Measurements from ENCODE around the gene RAB15.

Gene RAB15

GRCh38 chr14:64971943-64972791 is at the start of gene RAB15:
Gene RAB15, minus strand, starts transcription at chr14:64972336. Its CDS starts 260 bp downstream, at chr14:64972076.
- DNase-seq (ENCODE audit: low read depth), result peak; percentile 22

DNA sequence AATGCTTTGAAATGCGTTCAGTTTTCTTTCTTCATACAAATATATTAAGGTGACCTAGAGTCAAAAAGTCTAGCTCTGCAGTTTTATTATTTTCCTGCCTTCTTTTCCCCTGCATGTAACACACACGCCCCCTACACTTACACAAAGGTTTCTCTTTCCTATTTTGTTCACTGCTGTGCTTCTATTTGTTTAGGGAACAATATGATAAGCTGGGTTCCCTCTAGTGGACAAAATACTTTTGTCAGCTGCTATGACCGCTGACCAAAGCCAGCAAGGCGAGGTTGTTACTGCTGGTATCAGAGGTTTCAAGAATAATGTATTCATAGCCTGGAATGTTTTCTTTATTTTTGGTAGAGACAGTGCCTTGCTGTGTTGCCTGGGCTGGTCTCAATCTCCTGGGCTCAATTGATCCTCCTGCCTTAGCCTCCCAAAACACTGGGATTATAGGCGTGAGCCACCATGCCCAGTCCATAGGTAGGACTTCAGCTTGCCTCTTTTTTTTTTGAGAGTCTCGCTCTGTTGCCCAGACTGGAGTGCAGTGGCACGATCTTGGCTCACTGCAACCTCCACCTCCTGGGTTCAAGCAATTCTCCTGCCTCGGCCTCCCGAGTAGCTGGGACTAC is 47.9 kb upstream of the RAB15 start:
- DNase-seq (ENCODE audit: low read depth), result no peak

- DNase-seq (ENCODE audit: low read depth), result no peak
Measured at GRCh38 chr14:65016471-65016870, 44.3 kb upstream of the RAB15 start.

DNA sequence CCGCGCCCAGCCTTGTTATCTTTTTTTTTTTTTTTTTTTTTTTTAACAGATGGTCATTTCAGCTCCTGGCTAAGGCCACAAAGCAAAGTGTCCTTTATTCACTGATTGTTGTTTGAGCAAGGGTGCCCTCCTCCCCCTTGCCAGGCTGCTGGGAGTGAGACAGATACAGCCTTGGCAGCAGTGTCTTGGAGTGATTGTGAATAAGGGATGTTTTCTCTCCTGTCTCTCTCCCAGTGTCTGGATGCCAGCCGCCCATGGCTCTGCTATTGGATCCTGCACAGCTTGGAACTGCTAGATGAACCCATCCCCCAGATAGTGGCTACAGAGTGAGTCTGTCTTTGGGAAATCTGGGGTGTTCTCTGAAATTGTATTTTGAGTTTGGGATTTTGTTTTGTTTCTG is 43.3 kb upstream of the RAB15 start:
- no peak for DNase-seq (ENCODE audit: low read depth)

DNA sequence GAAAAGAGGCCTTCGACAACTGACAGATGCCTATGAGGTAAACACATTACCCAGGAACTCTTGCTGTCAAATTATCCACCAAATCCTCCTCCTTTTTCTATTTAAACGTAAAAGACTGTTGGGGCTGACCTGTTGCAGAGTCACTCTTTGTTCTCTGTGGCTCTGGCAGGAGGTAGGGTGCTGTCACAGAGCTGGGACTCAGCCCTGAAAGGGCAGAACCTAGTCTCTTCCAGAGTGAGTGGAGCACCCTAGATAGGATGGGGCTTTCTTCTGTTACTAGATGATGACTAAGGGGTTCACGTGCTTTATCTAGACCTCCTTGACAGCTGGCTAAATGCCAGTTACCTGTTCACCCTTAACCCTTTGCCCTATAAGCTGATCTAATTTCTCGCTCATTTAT is 40.2 kb upstream of the RAB15 start:
- DNase-seq (ENCODE audit: low read depth), result no peak

- no peak for DNase-seq (ENCODE audit: low read depth)
Measured at GRCh38 chr14:65011538-65011937, 39.4 kb upstream of the RAB15 start.

DNA sequence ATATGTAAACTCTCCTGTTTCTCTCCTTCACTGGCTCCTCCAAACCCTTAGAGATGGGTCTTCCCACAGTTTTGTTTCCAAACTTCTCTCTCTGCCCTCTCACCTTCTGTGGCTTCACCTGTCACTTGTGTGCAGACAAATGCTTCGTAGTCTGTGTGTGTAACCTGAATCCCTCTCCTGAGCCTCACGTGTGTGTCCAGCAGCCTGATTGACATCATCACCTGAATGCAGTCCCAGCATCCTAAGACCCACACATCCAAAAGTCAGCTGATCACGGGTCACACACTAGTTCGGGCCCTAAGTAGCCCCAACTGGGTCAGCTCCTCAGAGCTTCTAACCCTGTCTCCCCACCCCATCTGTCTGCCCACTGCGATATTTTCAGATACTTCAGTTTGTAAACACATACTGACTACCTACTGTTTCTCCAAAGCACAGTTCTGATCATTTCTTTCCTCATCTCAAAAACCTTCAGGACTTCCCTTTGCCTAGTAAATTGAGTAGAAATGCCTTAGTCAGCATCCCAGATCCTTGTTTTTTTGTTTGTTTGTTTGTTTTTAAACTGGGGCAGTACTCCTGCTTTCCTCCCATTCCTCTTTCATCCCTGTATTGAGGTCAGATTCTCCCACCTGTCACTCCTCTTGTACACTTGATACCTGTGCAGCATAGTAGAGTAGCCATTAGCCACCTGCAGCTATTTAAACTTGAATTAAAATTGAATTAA is 38.2 kb upstream of the RAB15 start:
- DNase-seq (ENCODE audit: low read depth), result no peak

- DNase-seq (ENCODE audit: low read depth), result no peak
Measured at GRCh38 chr14:65007202-65007601, 35.1 kb upstream of the RAB15 start.

DNA sequence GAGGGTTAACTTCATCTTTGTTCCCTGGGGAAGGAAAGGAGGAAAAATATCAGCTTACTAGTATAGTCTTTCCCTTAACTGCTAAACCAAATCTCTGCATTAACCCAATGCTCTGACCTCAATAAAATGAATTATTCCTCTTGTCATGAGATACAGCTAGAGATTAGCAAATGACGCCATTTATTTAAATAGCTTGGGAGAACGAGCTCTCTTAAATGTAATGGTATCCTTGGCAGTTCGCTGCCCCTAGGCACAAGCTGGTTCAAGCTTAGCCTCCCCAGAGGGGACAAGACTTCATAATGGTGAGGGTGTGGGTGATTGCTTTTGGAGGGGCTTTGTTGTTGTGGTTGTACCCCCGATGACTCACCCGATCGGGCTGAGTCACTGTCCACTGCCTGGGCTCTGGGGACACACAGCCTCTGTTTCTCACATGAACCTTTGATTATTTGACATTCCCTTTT is 34.2 kb upstream of the RAB15 start:
- no peak for DNase-seq (ENCODE audit: low read depth)

GRCh38 chr14:65003394-65003793 is 31.3 kb upstream of the RAB15 start:
- no peak for DNase-seq (ENCODE audit: low read depth)

GRCh38 chr14:65002586-65003210 is 30.6 kb upstream of the RAB15 start:
- DNase-seq (ENCODE audit: low read depth), result no peak

DNA sequence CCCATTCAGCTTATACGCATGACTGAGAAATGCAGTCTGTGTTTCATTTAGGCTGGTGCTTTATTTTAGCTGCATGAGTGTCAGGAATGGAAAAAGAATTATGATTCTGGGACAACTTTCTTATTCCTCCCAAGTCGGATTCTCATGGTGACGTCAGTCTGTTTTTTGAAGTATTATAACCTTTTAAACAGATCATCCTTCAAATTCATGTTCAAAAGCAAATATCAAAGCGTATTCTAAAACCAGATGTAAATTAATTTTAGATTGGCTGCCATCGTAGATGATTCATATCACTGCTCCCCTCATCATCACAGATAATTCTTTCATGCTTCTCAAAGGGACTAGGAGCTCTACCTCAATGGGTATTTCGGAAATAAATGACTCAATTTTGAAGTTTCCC is 29.6 kb upstream of the RAB15 start:
- no peak for DNase-seq (ENCODE audit: low read depth)

DNA sequence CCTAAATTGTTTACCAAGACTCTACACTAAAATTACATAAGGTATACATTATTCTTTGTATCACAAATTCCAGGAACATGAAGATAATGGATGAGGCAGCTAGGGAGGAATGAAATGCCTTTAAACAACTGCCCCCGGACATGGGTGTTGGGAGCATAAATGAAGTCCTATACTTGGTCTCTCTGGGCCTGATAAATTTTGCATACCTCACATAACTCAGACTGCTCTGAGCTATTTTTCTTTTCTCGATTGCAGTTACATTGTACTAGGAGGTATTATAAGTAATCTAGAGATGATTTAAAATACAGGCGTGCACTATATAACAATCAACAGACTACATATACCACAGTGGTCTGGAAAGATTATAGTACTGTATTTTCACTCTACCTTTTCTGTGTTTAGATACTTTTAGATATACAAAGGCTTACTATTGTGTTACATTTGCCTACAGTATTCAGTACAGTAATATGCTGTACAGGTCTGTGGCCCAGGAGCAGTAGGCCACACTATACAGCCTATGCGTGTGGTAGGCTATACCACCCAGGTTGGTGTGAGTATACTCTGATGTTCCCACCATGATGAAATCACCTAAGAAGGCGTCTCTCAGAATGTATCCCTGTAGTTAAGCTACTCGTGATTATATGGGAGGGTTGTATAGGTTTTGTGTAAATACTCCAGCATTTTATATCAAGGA is 28.9 kb upstream of the RAB15 start:
- DNase-seq (ENCODE audit: low read depth), result no peak

DNA sequence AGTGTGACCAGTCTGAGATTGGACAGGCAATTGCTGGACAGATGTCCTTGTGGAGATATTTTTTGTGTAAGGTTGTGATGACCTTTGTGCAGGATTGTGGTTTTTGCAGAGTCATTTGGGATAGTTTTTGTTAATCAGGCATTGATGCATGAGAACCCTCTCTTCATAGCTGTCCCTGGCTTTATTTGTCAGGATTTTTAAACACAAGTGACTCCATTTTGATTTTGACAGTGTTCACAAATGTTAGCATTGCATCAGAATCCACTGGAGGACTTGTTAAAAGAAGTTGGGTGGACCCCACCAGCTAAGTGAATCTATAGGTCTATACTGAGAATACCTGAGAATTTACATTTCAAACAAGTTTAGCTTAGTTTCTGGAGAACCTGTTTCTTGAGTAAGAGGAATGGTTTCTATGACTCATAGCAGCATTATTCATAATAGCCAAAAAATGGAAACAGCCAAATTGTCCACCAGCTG is 26.4 kb upstream of the RAB15 start:
- no peak for DNase-seq (ENCODE audit: low read depth)

DNA sequence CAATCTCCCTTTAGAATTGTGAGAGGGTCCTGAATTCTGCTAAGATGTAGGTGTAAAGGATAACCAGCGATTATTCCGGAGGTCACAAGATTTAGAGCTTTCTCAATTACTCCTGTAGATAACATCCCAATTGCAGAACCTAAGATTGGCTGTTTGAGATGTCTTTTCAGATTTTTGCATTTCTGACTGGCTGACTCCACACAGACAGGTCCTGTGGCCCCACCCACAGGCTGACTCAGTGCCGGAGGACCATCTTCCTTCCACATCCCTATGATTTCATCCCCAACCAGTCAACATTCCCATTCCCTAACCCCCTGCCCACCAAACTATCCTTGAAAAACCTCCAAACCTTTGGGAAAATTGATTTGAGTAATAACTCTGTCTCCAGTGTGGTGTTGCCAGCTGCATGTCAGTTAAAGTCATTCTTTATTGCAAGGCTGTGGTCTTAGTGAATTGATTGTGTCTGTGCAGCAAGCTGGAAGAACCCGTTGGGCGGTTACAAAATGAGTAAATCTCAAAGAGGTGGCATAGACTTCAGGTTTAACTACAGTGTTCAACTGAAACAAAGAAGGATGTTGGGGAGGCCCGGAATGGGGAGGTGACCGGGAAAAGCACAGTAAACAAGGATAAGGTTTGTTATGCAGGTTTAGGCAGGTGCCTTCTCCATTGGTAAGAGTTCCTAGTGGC is 25.1 kb upstream of the RAB15 start:
- no peak for DNase-seq (ENCODE audit: low read depth)

GRCh38 chr14:64995291-64995690 is 23.2 kb upstream of the RAB15 start:
- DNase-seq (ENCODE audit: low read depth), result no peak

DNA sequence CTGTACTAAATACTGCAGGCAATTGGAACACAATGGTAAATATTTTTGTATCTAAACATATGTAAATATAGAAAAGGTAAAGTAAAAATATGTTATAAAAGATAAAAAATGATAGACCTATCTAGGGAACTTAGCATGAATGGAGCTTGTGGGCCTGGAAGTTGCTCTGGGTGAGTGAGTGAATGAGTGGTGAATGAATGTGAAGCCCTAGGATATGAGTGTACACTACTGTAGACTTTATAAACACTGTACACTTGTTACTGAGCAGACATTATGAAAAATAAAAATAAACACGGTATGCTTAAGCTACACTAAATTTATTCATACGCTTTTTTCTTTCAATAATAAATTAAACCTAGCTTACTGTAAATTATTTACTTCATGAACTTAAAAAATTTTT is 22.4 kb upstream of the RAB15 start:
- no peak for DNase-seq (ENCODE audit: low read depth)

- DNase-seq (ENCODE audit: low read depth), result no peak
Measured at GRCh38 chr14:64993266-64993930, 21.3 kb upstream of the RAB15 start.

DNA sequence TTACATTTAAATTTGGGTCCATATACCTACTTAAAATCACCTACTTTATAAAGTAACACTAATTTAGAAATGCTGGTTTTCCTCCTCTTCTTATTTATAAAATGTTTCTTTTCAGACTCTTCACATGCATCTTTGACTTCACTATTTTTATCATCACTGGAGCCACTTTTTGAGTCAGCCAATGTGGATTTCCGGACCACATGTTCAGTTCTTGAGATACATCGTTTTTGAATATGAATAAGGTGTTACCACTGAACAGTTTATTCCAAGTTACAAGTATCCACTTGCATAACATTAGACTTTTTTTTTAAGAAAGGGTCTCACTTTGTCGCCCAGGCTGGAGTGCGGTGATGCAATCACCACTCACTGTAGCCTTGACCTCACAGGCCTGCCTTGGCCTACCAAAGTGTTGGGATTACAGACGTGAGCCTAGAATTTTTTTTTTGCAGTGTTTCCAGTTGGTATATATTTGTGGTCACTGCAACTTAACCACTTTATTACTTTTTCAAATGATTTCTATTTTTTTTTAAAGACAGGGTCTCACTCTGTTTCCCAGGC is 20.3 kb upstream of the RAB15 start:
- DNase-seq (ENCODE audit: low read depth), result no peak

DNA sequence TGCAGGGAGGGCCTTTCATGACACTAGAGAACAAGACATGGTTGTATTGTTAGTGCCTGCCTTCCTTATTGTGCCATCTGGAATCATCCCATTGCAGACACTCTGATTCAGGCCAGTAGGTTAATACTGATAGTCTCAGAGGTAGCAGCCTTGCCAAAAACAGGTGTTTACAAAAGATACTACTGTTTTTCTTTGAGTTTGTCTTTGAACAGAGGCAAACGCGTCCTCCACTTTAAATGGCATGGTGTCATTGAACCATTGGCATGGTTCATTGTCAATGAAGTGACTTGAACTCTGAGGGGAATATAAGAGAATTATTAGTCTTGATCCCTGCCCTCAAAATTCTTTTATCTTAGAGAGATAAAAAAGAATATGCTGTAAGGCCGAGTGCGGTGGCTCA is 18.8 kb upstream of the RAB15 start:
- no peak for DNase-seq (ENCODE audit: low read depth)
